ENCODE data around the gene GFRA1.

DNA sequence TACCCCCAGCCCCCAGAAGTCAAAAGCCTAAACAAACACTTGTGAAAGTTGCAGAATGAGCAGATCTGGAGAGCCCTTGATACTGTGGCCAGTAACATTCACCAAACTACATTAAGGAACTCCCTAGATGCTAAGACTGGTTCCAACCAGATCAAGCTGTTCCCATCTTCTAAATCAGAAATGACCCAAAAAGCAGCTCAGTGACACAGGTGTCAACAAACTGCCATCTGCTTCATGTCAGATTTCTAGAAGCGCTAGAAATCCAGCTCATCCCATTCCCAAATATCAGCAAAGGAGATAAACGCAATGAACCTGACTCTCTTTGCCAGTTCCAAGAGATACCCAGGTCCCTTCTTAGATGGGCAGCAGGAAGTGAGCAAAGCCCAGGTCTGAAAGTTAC is 90.6 kb downstream of the GFRA1 start:
- TF ChIP-seq, protein P1, sequence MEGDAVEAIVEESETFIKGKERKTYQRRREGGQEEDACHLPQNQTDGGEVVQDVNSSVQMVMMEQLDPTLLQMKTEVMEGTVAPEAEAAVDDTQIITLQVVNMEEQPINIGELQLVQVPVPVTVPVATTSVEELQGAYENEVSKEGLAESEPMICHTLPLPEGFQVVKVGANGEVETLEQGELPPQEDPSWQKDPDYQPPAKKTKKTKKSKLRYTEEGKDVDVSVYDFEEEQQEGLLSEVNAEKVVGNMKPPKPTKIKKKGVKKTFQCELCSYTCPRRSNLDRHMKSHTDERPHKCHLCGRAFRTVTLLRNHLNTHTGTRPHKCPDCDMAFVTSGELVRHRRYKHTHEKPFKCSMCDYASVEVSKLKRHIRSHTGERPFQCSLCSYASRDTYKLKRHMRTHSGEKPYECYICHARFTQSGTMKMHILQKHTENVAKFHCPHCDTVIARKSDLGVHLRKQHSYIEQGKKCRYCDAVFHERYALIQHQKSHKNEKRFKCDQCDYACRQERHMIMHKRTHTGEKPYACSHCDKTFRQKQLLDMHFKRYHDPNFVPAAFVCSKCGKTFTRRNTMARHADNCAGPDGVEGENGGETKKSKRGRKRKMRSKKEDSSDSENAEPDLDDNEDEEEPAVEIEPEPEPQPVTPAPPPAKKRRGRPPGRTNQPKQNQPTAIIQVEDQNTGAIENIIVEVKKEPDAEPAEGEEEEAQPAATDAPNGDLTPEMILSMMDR (conservative IDR thresholded peaks at IDR 0.05; ENCODE audit: low read length) = no peak
- no peak for TF ChIP-seq EZH2phosphoT487 (IDR thresholded peaks at IDR 0.05; ENCODE audit: borderline replicate concordance, low read depth, low read length)
